Karpas-422 (cell line): ENCODE data around the gene TENT4B. TPM values are rescaled to one million over a fixed set of nuclear protein-coding genes. Genes with fewer than 3 reads are reported as not detected.

ENCODE experiments used
- DNase-seq: peaks from one replicate; pipeline ENCODE4 v3.0.0-alpha.2; 2015
- H2AFZ ChIP-seq: fragments of 200-600 bp; sonication (generic); 2 replicates; pipeline ENCODE4 v1.6.1; 2014; ENCODE audit warnings: antibody characterized with exemption, low read length, mixed read lengths
- H3K27ac ChIP-seq: fragments of 200-600 bp; sonication (generic); 2 replicates; pipeline ENCODE4 v1.5.1; 2014; ENCODE audit warnings: mild to moderate bottlenecking, low read length, moderate library complexity
- H3K27me3 ChIP-seq: fragments of 200-600 bp; sonication (generic); 2 replicates; pipeline ENCODE4 v1.6.1; 2014; ENCODE audit warnings: low read length, mixed read lengths
- H3K36me3 ChIP-seq: fragments of 200-600 bp; sonication (generic); 2 replicates; pipeline ENCODE4 v1.6.1; 2014; ENCODE audit warnings: low read length, mixed read lengths; ENCODE audit not compliant: insufficient read depth
- H3K4me1 ChIP-seq: fragments of 200-600 bp; sonication (generic); 2 replicates; pipeline ENCODE4 v1.6.1; 2014; ENCODE audit warnings: mild to moderate bottlenecking, low read length, mixed read lengths
- H3K4me2 ChIP-seq: fragments of 200-600 bp; sonication (generic); 2 replicates; pipeline ENCODE4 v1.6.1; 2014; ENCODE audit warnings: low read length, low read depth, mild to moderate bottlenecking; ENCODE audit not compliant: poor library complexity, severe bottlenecking
- H3K4me3 ChIP-seq: fragments of 200-600 bp; sonication (generic); 2 replicates; pipeline ENCODE4 v1.5.1; 2014; ENCODE audit warnings: mild to moderate bottlenecking, antibody characterized with exemption, low read length, mixed read lengths
- H3K79me2 ChIP-seq: fragments of 200-600 bp; sonication (generic); 2 replicates; pipeline ENCODE4 v1.6.1; 2014; ENCODE audit warnings: mild to moderate bottlenecking, low read length, mixed read lengths
- H3K9ac ChIP-seq: fragments of 200-600 bp; sonication (generic); 2 replicates; pipeline ENCODE4 v1.6.0; 2014; ENCODE audit warnings: low read length
- H3K9me2 ChIP-seq: fragments of 200-600 bp; sonication (generic), shearing (Covaris generic); replicated peaks from 2 replicates; pipeline ENCODE4 v1.6.0; 2014; ENCODE audit warnings: mild to moderate bottlenecking, low read length, moderate library complexity; ENCODE audit not compliant: insufficient read depth
- H3K9me3 ChIP-seq: fragments of 300-700, 200-600 bp; sonication (generic); 2 replicates; pipeline ENCODE4 v1.6.1; 2014; ENCODE audit warnings: low read length, mixed read lengths
- H4K20me1 ChIP-seq: fragments of 200-600 bp; sonication (generic); 2 replicates; pipeline ENCODE4 v1.6.1; 2014; ENCODE audit warnings: mild to moderate bottlenecking, antibody characterized with exemption, low read length, low read depth; ENCODE audit not compliant: insufficient read depth
- total RNA-seq: library from RNA; depleted of rRNA; stranded (reverse); fragments of >200 nt; shearing (Covaris generic); gene quantifications from 2 replicates; pipeline ENCODE4 v1.2.3, GENCODE V29; 2014; ENCODE audit warnings: low replicate concordance

The TENT4B gene
- total RNA-seq, 1 experiment from 2014 or later: 5.2 TPM

DNA sequence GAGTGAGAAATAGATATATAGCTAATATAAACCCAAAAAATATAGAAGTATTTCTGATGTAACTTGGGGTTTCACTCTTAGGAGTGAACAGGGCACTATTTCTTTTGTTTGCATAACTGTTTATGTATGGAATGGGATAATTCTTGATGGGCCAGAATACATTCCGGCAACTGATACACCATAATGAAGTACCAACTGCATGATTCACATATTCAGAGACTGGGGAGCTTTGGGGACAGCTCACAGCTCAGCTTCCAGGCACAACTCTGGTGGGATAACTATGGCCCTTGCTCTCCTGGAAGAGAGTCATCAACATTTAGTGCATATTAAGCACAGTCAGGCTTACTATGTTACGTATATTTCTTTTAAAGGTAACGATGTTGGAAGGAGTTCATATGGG, 71.2 kb downstream of the TENT4B start:
- no peaks in the 10 kb centered on the region for H3K4me1 ChIP-seq
- no peaks in the 10 kb centered on the region for H3K9me2 ChIP-seq
- no peak for DNase-seq
- H3K79me2 ChIP-seq: no peaks in the 10 kb centered on the region
- no peak overlapping the region for H2AFZ ChIP-seq
- H3K9me3 ChIP-seq: no peaks in the 10 kb centered on the region
- H3K36me3 ChIP-seq: no peaks in the 10 kb centered on the region
- H3K4me3 ChIP-seq: no peak overlapping the region
- no peak overlapping the region for H3K9ac ChIP-seq
- no peak overlapping the region for H3K4me2 ChIP-seq
- no peak overlapping the region for H3K27ac ChIP-seq
- H3K27me3 ChIP-seq: no peaks in the 10 kb centered on the region
- no peaks in the 10 kb centered on the region for H4K20me1 ChIP-seq

DNA sequence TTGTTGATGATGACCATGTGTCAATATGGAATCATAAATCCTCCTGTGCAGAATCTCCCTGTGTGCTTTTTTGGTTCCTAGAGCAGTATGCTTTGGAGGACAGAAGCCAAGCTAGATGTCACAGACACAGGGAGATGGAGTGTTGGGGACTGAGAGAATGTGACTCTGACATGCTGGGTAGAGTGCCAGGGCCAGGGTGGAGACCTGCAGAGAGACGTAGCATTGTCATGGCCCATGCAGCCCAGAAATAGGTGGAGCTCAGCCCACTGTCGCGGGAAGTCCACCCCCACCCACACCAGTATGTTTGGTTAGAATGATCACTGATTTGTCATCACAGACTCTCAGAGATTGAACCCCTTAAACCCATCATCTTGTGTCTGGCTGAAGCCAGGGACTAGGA, 74.0 kb downstream of the TENT4B start:
- H4K20me1 ChIP-seq: no peaks in the 10 kb centered on the region

GRCh38 chr16:50227665-50228064, 74.6 kb downstream of the TENT4B start:
- H3K4me1 ChIP-seq: no peaks in the 10 kb centered on the region
- no peak overlapping the region for H2AFZ ChIP-seq
- H3K4me2 ChIP-seq: no peak overlapping the region
- H3K79me2 ChIP-seq: no peaks in the 10 kb centered on the region
- H3K4me3 ChIP-seq: no peak overlapping the region
- no peaks in the 10 kb centered on the region for H3K9me2 ChIP-seq
- peak; percentile 9 for DNase-seq
- no peak overlapping the region for H3K9ac ChIP-seq
- no peaks in the 10 kb centered on the region for H3K36me3 ChIP-seq
- H3K27ac ChIP-seq: no peak overlapping the region
- no peaks in the 10 kb centered on the region for H4K20me1 ChIP-seq
- no peaks in the 10 kb centered on the region for H3K9me3 ChIP-seq
- no peaks in the 10 kb centered on the region for H3K27me3 ChIP-seq

More for the DNA sequence above, 74.0 kb downstream of the TENT4B start:
- no peaks in the 10 kb centered on the region for H3K9me2 ChIP-seq
- H3K4me1 ChIP-seq: no peaks in the 10 kb centered on the region
- H3K36me3 ChIP-seq: no peaks in the 10 kb centered on the region
- H3K9me3 ChIP-seq: no peaks in the 10 kb centered on the region
- H3K4me2 ChIP-seq: no peak overlapping the region
- no peaks in the 10 kb centered on the region for H3K79me2 ChIP-seq
- H3K27ac ChIP-seq: no peak overlapping the region
- H2AFZ ChIP-seq: no peak overlapping the region
- no peak overlapping the region for H3K4me3 ChIP-seq
- H3K27me3 ChIP-seq: no peaks in the 10 kb centered on the region
- peak; percentile 22 for DNase-seq
- H3K9ac ChIP-seq: no peak overlapping the region

GRCh38 chr16:50228364-50228868, 75.3 kb downstream of the TENT4B start:
- DNase-seq: peak; percentile 32
- Histone ChIP-seq H3K9ac (no peak overlapping the region), H3K36me3 (no peaks in the 10 kb centered on the region), H3K9me2 (no peaks in the 10 kb centered on the region), H3K79me2 (no peaks in the 10 kb centered on the region), H3K27me3 (no peaks in the 10 kb centered on the region), H4K20me1 (no peaks in the 10 kb centered on the region), H3K4me1 (no peaks in the 10 kb centered on the region), H3K4me2 (no peak overlapping the region), H3K9me3 (no peaks in the 10 kb centered on the region), H3K4me3 (no peak overlapping the region), H2AFZ (no peak overlapping the region), H3K27ac (no peak overlapping the region)

GRCh38 chr16:50229149-50229726, 76.1 kb downstream of the TENT4B start:
- H3K36me3 ChIP-seq: no peaks in the 10 kb centered on the region
- H3K9me3 ChIP-seq: no peaks in the 10 kb centered on the region
- no peaks in the 10 kb centered on the region for H3K4me1 ChIP-seq
- H3K4me2 ChIP-seq: no peak overlapping the region
- DNase-seq: peak; percentile 27
- no peaks in the 10 kb centered on the region for H3K27me3 ChIP-seq
- no peak overlapping the region for H3K9ac ChIP-seq
- no peak overlapping the region for H2AFZ ChIP-seq
- H3K79me2 ChIP-seq: no peaks in the 10 kb centered on the region
- H3K4me3 ChIP-seq: no peak overlapping the region
- H4K20me1 ChIP-seq: no peaks in the 10 kb centered on the region
- H3K9me2 ChIP-seq: no peaks in the 10 kb centered on the region
- H3K27ac ChIP-seq: no peak overlapping the region

DNA sequence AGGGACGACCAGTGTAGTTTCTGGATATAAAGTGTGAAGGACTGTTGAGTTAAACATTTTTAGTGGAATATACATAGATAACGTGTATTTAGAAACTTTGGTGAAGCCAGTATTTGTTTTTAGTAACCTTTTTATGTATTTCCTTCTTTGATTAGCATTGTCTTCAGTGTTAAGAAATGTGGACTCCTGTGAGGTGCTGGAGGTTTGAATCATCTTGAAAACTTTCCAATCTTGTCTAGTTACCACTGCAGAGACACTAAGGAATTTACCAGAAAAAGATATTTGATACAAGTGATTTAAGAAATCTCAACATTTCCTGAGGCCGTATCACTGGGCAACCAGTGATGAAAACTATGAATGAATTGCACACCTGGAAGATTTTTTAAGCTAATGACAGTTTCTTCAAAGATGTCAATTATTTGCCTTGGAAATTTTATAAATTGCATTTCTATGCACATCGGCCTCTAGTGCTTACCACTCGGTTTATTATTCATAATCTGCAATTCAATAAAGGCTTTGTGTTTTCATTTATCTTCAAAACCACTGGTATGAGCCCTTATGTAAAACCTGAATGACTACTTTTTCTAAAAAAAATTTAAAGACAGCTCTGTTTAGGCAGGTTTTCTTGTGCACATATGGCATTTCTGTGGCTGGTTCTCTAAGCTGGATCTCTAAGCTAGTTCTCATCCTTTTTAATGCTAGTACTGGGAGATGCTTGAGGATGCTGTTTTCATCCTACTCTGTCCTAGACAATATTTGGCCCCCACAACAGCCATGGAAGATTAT, 81.9 kb downstream of the TENT4B start:
- Histone ChIP-seq H3K4me1 (no peaks in the 10 kb centered on the region), H3K4me2 (no peak overlapping the region), H3K27ac (no peak overlapping the region), H2AFZ (no peak overlapping the region), H3K27me3 (no peaks in the 10 kb centered on the region), H3K9me3 (no peaks in the 10 kb centered on the region), H3K79me2 (no peaks in the 10 kb centered on the region), H3K36me3 (no peaks in the 10 kb centered on the region), H4K20me1 (no peaks in the 10 kb centered on the region), H3K9me2 (no peaks in the 10 kb centered on the region), H3K9ac (no peak overlapping the region), H3K4me3 (no peak overlapping the region)
- DNase-seq: no peak

- H3K27ac ChIP-seq: no peak overlapping the region
These were observed 82.5 kb downstream of the TENT4B start for GRCh38 chr16:50235581-50235980.

DNA sequence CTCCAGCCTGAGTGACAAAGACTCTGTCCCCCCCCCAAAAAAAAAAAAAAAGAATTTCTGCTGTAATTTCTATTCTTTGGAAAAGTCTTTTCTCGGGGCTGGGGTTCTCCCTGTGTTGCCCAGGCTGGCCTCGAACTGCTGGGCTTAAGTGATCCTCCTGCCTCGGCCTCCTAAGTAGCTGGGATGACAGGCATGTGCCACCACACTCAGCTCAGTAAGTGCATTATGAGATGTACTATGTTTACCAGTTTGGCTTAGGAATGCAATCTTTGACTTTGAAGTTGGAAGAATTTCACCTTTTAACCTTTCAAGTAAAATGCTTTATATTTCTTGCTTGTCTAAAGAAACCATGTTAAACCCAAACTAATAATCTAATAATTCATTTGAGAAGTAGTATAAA, 85.2 kb downstream of the TENT4B start:
- Histone ChIP-seq H3K79me2 (no peaks in the 10 kb centered on the region), H3K27ac (no peak overlapping the region), H3K9me2 (no peaks in the 10 kb centered on the region), H3K4me3 (no peak overlapping the region), H3K36me3 (no peaks in the 10 kb centered on the region), H3K4me2 (no peak overlapping the region), H3K4me1 (no peaks in the 10 kb centered on the region), H4K20me1 (no peaks in the 10 kb centered on the region), H2AFZ (no peak overlapping the region), H3K9me3 (no peaks in the 10 kb centered on the region), H3K9ac (no peak overlapping the region), H3K27me3 (no peaks in the 10 kb centered on the region)
- DNase-seq: no peak

More at GRCh38 chr16:50235581-50235980, 82.5 kb downstream of the TENT4B start:
- Histone ChIP-seq H3K27me3 (no peaks in the 10 kb centered on the region), H4K20me1 (no peaks in the 10 kb centered on the region), H3K9ac (no peak overlapping the region), H2AFZ (no peak overlapping the region), H3K79me2 (no peaks in the 10 kb centered on the region), H3K4me2 (no peak overlapping the region), H3K9me3 (no peaks in the 10 kb centered on the region), H3K4me3 (no peak overlapping the region), H3K4me1 (no peaks in the 10 kb centered on the region), H3K36me3 (no peaks in the 10 kb centered on the region), H3K9me2 (no peaks in the 10 kb centered on the region)
- no peak for DNase-seq
